Calu3 (cell line): ENCODE results near the gene GMCL2. TPM values are rescaled to one million over a fixed set of nuclear protein-coding genes. Genes with fewer than 3 reads are reported as not detected.

Experiments used
- BruUV-seq: library from RNA; stranded (reverse); fragments of 400-500 nt; replicated peaks from 2 replicates; lab custom pipeline; 2021; lab: Mats Ljungman, UMichigan
- CTCF ChIA-PET: fragments of 300-600 bp; sonication (Branson Sonifier 250); formaldehyde crosslinking; loops from one replicate; lab custom pipeline; 2022; ENCODE audit warnings: antibody characterized with exemption; lab: Charles Lee
- DNase-seq: peaks from one replicate; pipeline ENCODE4 v3.0.0; 2022
- H3K27ac Mint-ChIP-seq: one replicate; pipeline ENCODE4 v1.8.0; 2022; ENCODE audit warnings: mixed read lengths; ENCODE audit not compliant: unreplicated experiment
- H3K27me3 Mint-ChIP-seq: one replicate; pipeline ENCODE4 v1.8.0; 2022; ENCODE audit warnings: mixed read lengths; ENCODE audit not compliant: unreplicated experiment
- H3K36me3 Mint-ChIP-seq: one replicate; pipeline ENCODE4 v1.8.0; 2022; ENCODE audit warnings: mild to moderate bottlenecking, moderate library complexity, mixed read lengths; ENCODE audit not compliant: insufficient read depth, unreplicated experiment
- H3K4me1 Mint-ChIP-seq: one replicate; pipeline ENCODE4 v1.8.0; 2022; ENCODE audit warnings: mild to moderate bottlenecking, low read depth, mixed read lengths; ENCODE audit not compliant: unreplicated experiment
- H3K4me3 Mint-ChIP-seq: one replicate; pipeline ENCODE4 v1.8.0; 2022; ENCODE audit warnings: mild to moderate bottlenecking, low read depth, moderate library complexity, mixed read lengths; ENCODE audit not compliant: unreplicated experiment
- H3K9me3 Mint-ChIP-seq: one replicate; pipeline ENCODE4 v1.8.0; 2022; ENCODE audit warnings: low read depth, mixed read lengths; ENCODE audit not compliant: unreplicated experiment
- intact Hi-C: fragments of 100-400 bp; cut with micrococcal nuclease; formaldehyde crosslinking; loops from one replicate; pipeline ENCODE4 v1.10.0; 2022; ENCODE audit not compliant: unreplicated experiment
- total RNA-seq: library from RNA; stranded (reverse); gene quantifications from 2 replicates; pipeline ENCODE4 v1.2.3, GENCODE V29; 2022
- TF ChIP-seq, protein P1 (sequence below): fragments of 200-600 bp; IDR thresholded peaks from one replicate; pipeline ENCODE4 v1.8.0; 2022; ENCODE audit warnings: antibody characterized with exemption; ENCODE audit not compliant: unreplicated experiment

Gene GMCL2
- total RNA-seq, 1 experiment from 2014 or later = not detected

- Mint-ChIP-seq H3K27ac (no peak overlapping the region), H3K27me3 (no peaks in the 10 kb centered on the region), H3K4me3 (no peak overlapping the region), H3K36me3 (peaks cover 96% of the 10 kb centered on the region), H3K4me1 (peaks cover 22% of the 10 kb centered on the region), H3K9me3 (no peaks in the 10 kb centered on the region)
- CTCF ChIA-PET = no interaction called here
- no TSS peak for BruUV-seq
- intact Hi-C loops = no loop called here
- DNase-seq = no peak
- TF ChIP-seq, protein P1, sequence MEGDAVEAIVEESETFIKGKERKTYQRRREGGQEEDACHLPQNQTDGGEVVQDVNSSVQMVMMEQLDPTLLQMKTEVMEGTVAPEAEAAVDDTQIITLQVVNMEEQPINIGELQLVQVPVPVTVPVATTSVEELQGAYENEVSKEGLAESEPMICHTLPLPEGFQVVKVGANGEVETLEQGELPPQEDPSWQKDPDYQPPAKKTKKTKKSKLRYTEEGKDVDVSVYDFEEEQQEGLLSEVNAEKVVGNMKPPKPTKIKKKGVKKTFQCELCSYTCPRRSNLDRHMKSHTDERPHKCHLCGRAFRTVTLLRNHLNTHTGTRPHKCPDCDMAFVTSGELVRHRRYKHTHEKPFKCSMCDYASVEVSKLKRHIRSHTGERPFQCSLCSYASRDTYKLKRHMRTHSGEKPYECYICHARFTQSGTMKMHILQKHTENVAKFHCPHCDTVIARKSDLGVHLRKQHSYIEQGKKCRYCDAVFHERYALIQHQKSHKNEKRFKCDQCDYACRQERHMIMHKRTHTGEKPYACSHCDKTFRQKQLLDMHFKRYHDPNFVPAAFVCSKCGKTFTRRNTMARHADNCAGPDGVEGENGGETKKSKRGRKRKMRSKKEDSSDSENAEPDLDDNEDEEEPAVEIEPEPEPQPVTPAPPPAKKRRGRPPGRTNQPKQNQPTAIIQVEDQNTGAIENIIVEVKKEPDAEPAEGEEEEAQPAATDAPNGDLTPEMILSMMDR = no peak
Observed at GRCh38 chr5:178213003-178213461, 25.9 kb upstream of the GMCL2 start.

DNA sequence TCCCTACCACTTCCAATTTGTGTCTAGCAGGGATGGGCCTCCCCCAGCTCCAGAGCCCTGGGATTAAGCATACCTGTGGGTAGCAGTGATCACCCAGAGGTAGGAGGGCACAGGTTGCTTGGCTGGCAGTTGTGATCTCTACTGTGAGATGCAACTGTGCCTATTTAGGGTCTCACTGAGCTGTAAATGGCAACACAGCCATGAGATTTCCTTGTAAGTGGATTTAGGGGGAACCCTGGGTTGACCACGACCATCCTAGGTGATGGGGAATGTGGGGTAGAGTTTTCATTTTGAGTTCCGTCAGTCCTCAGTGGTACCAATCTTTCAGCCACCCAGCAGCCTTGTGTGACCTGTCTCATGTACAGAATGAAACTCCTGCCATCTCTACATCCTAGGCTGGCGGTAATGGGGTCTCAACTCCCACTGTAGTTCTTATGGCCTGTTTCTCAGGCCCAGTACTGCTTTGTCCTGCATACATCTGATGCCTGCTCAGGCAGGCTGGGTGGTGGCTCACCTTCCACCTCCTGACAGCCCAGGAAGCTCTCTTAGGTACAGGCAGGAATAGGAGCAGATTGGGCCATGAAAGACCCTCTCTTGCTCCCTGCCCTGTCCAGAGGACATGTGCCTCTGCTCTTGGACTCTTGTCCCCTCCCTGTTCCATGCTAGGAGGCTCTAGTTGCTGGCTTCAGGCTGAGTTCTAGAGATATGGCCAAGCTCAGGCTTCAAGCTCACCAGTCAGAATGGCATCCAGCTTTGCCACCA, 25.3 kb upstream of the GMCL2 start:
- intact Hi-C loops = no loop called here
- CTCF ChIA-PET = no interaction called here
- H3K36me3 Mint-ChIP-seq = peaks cover 96% of the 10 kb centered on the region
- no peaks in the 10 kb centered on the region for H3K9me3 Mint-ChIP-seq
- no peak overlapping the region for H3K4me3 Mint-ChIP-seq
- no peak for DNase-seq
- no peak overlapping the region for H3K27ac Mint-ChIP-seq
- H3K27me3 Mint-ChIP-seq = no peaks in the 10 kb centered on the region
- TF ChIP-seq, protein P1 = no peak
- H3K4me1 Mint-ChIP-seq = peaks cover 28% of the 10 kb centered on the region
- no TSS peak for BruUV-seq

- peaks cover 96% of the 10 kb centered on the region for H3K36me3 Mint-ChIP-seq
- DNase-seq = no peak
- peaks cover 39% of the 10 kb centered on the region for H3K4me1 Mint-ChIP-seq
- no TSS peak for BruUV-seq
- no peaks in the 10 kb centered on the region for H3K9me3 Mint-ChIP-seq
- intact Hi-C loops = no loop called here
- peak overlapping the region; percentile 34 for H3K27ac Mint-ChIP-seq
- TF ChIP-seq, protein P1 = no peak
- CTCF ChIA-PET = no interaction called here
- H3K27me3 Mint-ChIP-seq = no peaks in the 10 kb centered on the region
- H3K4me3 Mint-ChIP-seq = no peak overlapping the region
Observed at GRCh38 chr5:178211095-178212048, 24.2 kb upstream of the GMCL2 start.

DNA sequence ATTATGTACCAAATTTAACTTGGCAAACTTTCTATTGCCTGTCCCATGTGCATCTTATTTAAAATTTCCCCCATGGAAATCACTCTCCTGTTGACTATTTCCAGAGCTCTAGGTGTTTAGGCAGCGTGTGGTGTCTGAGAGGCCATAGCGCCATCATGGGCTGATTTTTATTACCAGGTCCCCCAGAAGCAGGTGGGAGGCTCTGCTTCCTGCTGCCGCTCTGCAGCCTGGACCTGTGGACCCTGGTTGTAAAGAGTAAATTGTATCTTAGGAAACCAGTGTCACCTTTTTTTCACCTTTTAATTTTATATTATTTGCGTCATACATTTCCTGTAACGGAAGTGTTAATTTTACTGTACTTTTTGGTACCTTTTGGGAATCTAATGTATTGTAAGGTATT, 23.5 kb upstream of the GMCL2 start:
- Mint-ChIP-seq H3K36me3 (peaks cover 96% of the 10 kb centered on the region), H3K27ac (peak overlapping the region; percentile 34), H3K4me3 (no peak overlapping the region), H3K27me3 (no peaks in the 10 kb centered on the region), H3K4me1 (peaks cover 46% of the 10 kb centered on the region), H3K9me3 (no peaks in the 10 kb centered on the region)
- TSS peak; percentile 2 for BruUV-seq
- DNase-seq = no peak
- intact Hi-C loops = no loop called here
- CTCF ChIA-PET = no interaction called here
- TF ChIP-seq, protein P1 = no peak
